ENCODE measurements around the gene SMG6. TPM values are rescaled to one million over a fixed set of nuclear protein-coding genes. Genes with fewer than 3 reads are reported as not detected.

Gene SMG6
- total RNA-seq, 1 experiment from 2014 or later: 25.6 TPM

DNA sequence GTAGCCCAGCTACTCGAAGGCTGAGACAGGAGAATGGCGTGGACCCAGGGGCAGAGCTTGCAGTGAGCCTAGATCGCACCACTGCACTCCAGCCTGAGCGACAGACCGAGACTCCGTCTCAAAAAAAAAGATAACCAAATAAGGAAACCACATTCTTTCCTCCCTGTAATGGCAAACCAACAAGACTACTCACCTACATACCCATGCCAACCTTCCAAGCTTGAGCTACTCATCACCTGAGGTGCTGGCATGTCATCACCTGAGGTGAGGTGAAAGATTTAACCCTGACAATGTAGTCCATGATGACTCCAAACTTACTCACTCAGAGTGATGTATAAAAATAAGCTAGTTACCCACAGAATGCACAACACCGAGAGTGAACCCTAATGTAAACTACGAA is 85.2 kb downstream of the SMG6 start (continued):
- TF ChIP-seq, protein P1, sequence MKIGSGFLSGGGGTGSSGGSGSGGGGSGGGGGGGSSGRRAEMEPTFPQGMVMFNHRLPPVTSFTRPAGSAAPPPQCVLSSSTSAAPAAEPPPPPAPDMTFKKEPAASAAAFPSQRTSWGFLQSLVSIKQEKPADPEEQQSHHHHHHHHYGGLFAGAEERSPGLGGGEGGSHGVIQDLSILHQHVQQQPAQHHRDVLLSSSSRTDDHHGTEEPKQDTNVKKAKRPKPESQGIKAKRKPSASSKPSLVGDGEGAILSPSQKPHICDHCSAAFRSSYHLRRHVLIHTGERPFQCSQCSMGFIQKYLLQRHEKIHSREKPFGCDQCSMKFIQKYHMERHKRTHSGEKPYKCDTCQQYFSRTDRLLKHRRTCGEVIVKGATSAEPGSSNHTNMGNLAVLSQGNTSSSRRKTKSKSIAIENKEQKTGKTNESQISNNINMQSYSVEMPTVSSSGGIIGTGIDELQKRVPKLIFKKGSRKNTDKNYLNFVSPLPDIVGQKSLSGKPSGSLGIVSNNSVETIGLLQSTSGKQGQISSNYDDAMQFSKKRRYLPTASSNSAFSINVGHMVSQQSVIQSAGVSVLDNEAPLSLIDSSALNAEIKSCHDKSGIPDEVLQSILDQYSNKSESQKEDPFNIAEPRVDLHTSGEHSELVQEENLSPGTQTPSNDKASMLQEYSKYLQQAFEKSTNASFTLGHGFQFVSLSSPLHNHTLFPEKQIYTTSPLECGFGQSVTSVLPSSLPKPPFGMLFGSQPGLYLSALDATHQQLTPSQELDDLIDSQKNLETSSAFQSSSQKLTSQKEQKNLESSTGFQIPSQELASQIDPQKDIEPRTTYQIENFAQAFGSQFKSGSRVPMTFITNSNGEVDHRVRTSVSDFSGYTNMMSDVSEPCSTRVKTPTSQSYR (CRISPR knock-in tag; IDR thresholded peaks at IDR 0.05): no peak
- TF ChIP-seq NFATC4 (CRISPR knock-in tag; IDR thresholded peaks at IDR 0.05) (no peak), IRF2 (CRISPR knock-in tag; IDR thresholded peaks at IDR 0.05; ENCODE audit: borderline replicate concordance, low read depth) (no peak), MLX (CRISPR knock-in tag; IDR thresholded peaks at IDR 0.05) (no peak)

DNA sequence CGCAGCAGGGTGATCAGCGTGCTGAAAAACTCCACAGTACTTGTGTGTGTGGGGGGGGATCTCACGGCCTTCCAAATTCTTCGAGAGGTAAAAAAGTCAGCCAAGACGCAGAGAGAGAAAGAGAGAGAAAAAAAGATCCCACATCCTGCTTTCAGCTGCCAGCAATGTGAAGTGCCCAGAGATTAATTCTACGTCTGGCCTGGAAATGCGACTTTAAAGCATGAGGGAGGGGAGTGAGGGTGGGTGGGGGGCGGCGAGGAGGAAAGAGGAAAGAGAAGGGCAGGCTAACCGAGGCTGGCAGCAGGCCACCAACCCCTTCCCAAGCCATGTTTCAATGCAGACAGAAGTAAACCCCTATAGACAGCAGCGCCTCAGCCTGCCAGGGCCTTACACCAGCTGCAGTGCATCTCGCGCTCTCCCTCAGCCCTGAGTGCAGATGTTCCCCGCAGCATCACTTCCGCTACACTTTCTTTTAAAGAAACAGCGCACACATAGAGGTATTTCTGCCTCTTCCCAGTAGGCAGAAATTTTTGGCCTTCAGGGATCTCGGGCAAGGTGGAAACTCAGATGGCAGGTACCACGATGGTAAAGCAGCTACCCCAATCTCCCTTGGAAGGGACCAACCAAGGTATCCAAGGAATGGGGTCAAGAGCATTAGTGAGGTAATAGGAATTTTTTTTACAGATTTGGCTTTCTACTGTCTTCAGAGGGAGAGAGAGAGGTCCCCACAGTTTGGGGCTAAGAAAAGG is 87.8 kb downstream of the SMG6 start:
- H3K36me3 Mint-ChIP-seq: peaks cover 5% of the 10 kb centered on the region
- no peaks in the 10 kb centered on the region for H3K9me3 Mint-ChIP-seq
- H3K27me3 Mint-ChIP-seq (ENCODE audit: low read depth): no peaks in the 10 kb centered on the region
- peak; percentile 33 for DNase-seq (ENCODE audit: low spot score)
- CTCF ChIA-PET: interaction anchor here (0.6 to 2.7 kb wide), 5 partner anchors 16 to 161 kb away, joined by 3 to 11 read pairs (median 6); partner anchors contain the start of gene HIC1
- POLR2A ChIA-PET: no interaction called here
- peak overlapping the region; percentile 51 for H3K27ac Mint-ChIP-seq
- H3K4me1 Mint-ChIP-seq: peaks cover 33% of the 10 kb centered on the region
- H3K4me3 Mint-ChIP-seq: peak overlapping the region; percentile 25; the same call in 1 of the 2 replicates
- TF ChIP-seq PRDM15 (CRISPR knock-in tag; IDR thresholded peaks at IDR 0.05) (no peak), ZNF317 (CRISPR knock-in tag; IDR thresholded peaks at IDR 0.05; ENCODE audit: borderline replicate concordance, low read depth) (no peak), JAZF1 (CRISPR knock-in tag; IDR thresholded peaks at IDR 0.05) (no peak), ETV6 (CRISPR knock-in tag; IDR thresholded peaks at IDR 0.05) (no peak), NFATC4 (CRISPR knock-in tag; IDR thresholded peaks at IDR 0.05) (no peak), TEAD4 (CRISPR knock-in tag; IDR thresholded peaks at IDR 0.05) (no peak), SMAD4 (CRISPR knock-in tag; IDR thresholded peaks at IDR 0.05) (no peak), ZNF512 (CRISPR knock-in tag; IDR thresholded peaks at IDR 0.05; ENCODE audit: borderline replicate concordance) (no peak)
- TF ChIP-seq, protein P2, sequence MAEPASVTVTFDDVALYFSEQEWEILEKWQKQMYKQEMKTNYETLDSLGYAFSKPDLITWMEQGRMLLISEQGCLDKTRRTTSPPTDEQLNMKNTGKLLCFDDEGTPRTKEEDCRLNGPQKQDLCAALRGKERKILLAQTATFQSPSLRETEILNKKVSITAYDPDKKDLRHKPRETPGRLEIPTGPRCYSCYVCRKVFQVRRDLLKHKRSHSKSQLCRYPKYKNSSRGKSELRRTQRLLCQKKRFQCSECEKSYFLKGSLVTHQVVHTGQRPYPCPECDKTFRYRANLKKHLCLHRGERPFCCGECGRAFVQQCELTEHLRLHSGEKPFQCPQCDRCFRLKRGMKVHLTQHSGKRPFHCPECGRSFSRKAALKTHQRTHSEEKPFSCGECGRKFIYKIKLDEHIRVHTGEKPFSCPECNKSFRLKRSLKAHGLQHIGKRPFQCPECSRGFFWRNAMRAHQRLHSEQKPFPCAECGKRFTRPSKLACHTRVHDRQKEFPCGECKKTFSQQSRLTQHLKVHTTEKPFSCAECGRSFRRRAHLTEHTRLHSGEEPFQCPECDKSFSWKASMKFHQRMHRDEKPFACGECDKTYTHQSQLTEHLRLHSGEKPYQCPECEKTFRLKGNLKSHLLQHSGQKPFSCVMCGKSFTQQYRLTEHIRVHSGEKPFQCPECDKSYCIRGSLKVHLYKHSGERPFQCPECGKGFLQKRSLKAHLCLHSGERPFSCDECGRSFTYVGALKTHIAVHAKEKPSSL (CRISPR knock-in tag; conservative IDR thresholded peaks at IDR 0.05): no peak
- ATAC-seq: peak; percentile 85

Measured in WTC11 (cell line).